H9 (cell line): ENCODE data around the gene MMRN2. TPM values are rescaled to one million over a fixed set of nuclear protein-coding genes. Genes with fewer than 3 reads are reported as not detected.

Experiments used
- DNase-seq: peaks from one replicate; pipeline ENCODE4 v3.0.0-alpha.2; 2017
- H2AFZ ChIP-seq: one replicate; pipeline ENCODE4 v1.6.1; 2013; ENCODE audit warnings: mild to moderate bottlenecking, low read length, control low read depth, moderate library complexity
- H2AK5ac ChIP-seq: 2 replicates; pipeline ENCODE4 v1.6.1; 2013; ENCODE audit warnings: low read length, control low read depth, mixed read lengths; ENCODE audit not compliant: insufficient read length
- H2BK120ac ChIP-seq: one replicate; pipeline ENCODE4 v1.6.1; 2013; ENCODE audit warnings: low read depth, mild to moderate bottlenecking, low read length, control low read depth, inconsistent platforms; ENCODE audit not compliant: poor library complexity, severe bottlenecking
- H2BK12ac ChIP-seq: 2 replicates; pipeline ENCODE4 v1.6.1; 2013; ENCODE audit warnings: low read length, control low read depth, mixed read lengths, low read depth; ENCODE audit not compliant: insufficient read length
- H2BK15ac ChIP-seq: 2 replicates; pipeline ENCODE4 v1.6.1; 2013; ENCODE audit warnings: low read depth, low read length, control low read depth
- H2BK20ac ChIP-seq: one replicate; pipeline ENCODE4 v1.6.1; 2013; ENCODE audit warnings: low read depth, mild to moderate bottlenecking, low read length, control low read depth, inconsistent platforms; ENCODE audit not compliant: poor library complexity, severe bottlenecking
- H2BK5ac ChIP-seq: 2 replicates; pipeline ENCODE4 v1.6.1; 2013; ENCODE audit warnings: low read length, control low read depth, mixed read lengths; ENCODE audit not compliant: insufficient read length
- H3K14ac ChIP-seq: 2 replicates; pipeline ENCODE4 v1.6.1; 2013; ENCODE audit warnings: low read length, control low read depth; ENCODE audit not compliant: insufficient read depth
- H3K18ac ChIP-seq: 2 replicates; pipeline ENCODE4 v1.6.1; 2013; ENCODE audit warnings: low read depth, mild to moderate bottlenecking, mixed read lengths, low read length, control low read depth; ENCODE audit not compliant: insufficient read length
- H3K23ac ChIP-seq: 2 replicates; pipeline ENCODE4 v1.6.1; 2013; ENCODE audit warnings: low read length, control low read depth, mixed read lengths, low read depth; ENCODE audit not compliant: insufficient read length
- H3K23me2 ChIP-seq: 2 replicates; pipeline ENCODE4 v1.6.1; 2013; ENCODE audit warnings: low read depth, mild to moderate bottlenecking, mixed read lengths, low read length, control low read depth; ENCODE audit not compliant: insufficient read length, poor library complexity, severe bottlenecking
- H3K27ac ChIP-seq: 2 replicates; pipeline ENCODE4 v1.5.1; 2013; ENCODE audit warnings: low read length, control low read depth, mixed read lengths, low read depth; ENCODE audit not compliant: insufficient read length
- H3K27me3 ChIP-seq: 2 replicates; pipeline ENCODE4 v1.6.1; 2013; ENCODE audit warnings: low read length, control low read depth, inconsistent platforms; ENCODE audit not compliant: insufficient read depth
- H3K4ac ChIP-seq: 2 replicates; pipeline ENCODE4 v1.6.1; 2013; ENCODE audit warnings: low read depth, mild to moderate bottlenecking, control low read depth, inconsistent platforms, low read length, moderate library complexity
- H3K4me1 ChIP-seq: 2 replicates; pipeline ENCODE4 v1.6.1; 2013; ENCODE audit warnings: low read length, control low read depth, inconsistent platforms; ENCODE audit not compliant: insufficient read depth
- H3K4me2 ChIP-seq: 2 replicates; pipeline ENCODE4 v1.6.1; 2013; ENCODE audit warnings: low read length, control low read depth, mixed read lengths; ENCODE audit not compliant: insufficient read length, insufficient read depth
- H3K56ac ChIP-seq: 2 replicates; pipeline ENCODE4 v1.6.1; 2013; ENCODE audit warnings: low read depth, mild to moderate bottlenecking, mixed read lengths, low read length, control low read depth; ENCODE audit not compliant: insufficient read length
- H3K79me1 ChIP-seq: 2 replicates; pipeline ENCODE4 v1.6.1; 2013; ENCODE audit warnings: low read depth, mild to moderate bottlenecking, moderate library complexity, low read length, control low read depth, inconsistent platforms; ENCODE audit not compliant: insufficient read depth, poor library complexity, severe bottlenecking
- H3K79me2 ChIP-seq: 2 replicates; pipeline ENCODE4 v1.6.1; 2013; ENCODE audit warnings: low read length, control low read depth, inconsistent platforms; ENCODE audit not compliant: insufficient read depth
- H3K9ac ChIP-seq: 2 replicates; pipeline ENCODE4 v1.6.1; 2013; ENCODE audit warnings: low read length, control low read depth, mixed read lengths; ENCODE audit not compliant: insufficient read length; ENCODE audit errors: extremely low read depth
- H3K9me3 ChIP-seq: one replicate; pipeline ENCODE4 v1.6.1; 2013; ENCODE audit warnings: low read depth, low read length, inconsistent platforms; ENCODE audit not compliant: control insufficient read depth
- H3T11ph ChIP-seq: one replicate; pipeline ENCODE4 v1.6.1; 2013; ENCODE audit warnings: mild to moderate bottlenecking, low read length, control low read depth, inconsistent platforms
- H4K20me1 ChIP-seq: one replicate; pipeline ENCODE4 v1.6.1; 2013; ENCODE audit not compliant: control insufficient read depth, insufficient read length, insufficient read depth
- H4K5ac ChIP-seq: 2 replicates; pipeline ENCODE4 v1.6.1; 2013; ENCODE audit warnings: low read depth, mild to moderate bottlenecking, mixed read lengths, low read length, control low read depth; ENCODE audit not compliant: insufficient read length
- H4K8ac ChIP-seq: replicated peaks from 2 replicates; pipeline ENCODE4 v1.6.1; 2013; ENCODE audit warnings: low read length, control low read depth, mixed read lengths, low read depth; ENCODE audit not compliant: insufficient read length
- H4K91ac ChIP-seq: 2 replicates; pipeline ENCODE4 v1.6.1; 2013; ENCODE audit warnings: low read depth, mild to moderate bottlenecking, moderate library complexity, mixed read lengths, low read length, control low read depth; ENCODE audit not compliant: insufficient read length
- H3K27ac Mint-ChIP-seq, 3 experiments: 2 replicates in 2 of 3; 3 replicates in 1 of 3; pipeline ENCODE4 v1.8.0; 2020 to 2021; ENCODE audit warnings: mixed read lengths in 3 of 3, mild to moderate bottlenecking in 1 of 3, moderate library complexity in 1 of 3
- H3K27me3 Mint-ChIP-seq: 2 replicates; pipeline ENCODE4 v1.8.0; 2021; ENCODE audit warnings: low read depth, mild to moderate bottlenecking, moderate library complexity, mixed read lengths
- H3K36me3 Mint-ChIP-seq, 3 experiments: 2 replicates in 2 of 3; 3 replicates in 1 of 3; pipeline ENCODE4 v1.8.0; 2020 to 2021; ENCODE audit warnings: low read depth in 3 of 3, mixed read lengths in 3 of 3; ENCODE audit not compliant: insufficient read depth in 1 of 3
- H3K4me1 Mint-ChIP-seq, 2 experiments: 2 replicates each; pipeline ENCODE4 v1.8.0; 2020; ENCODE audit warnings: mixed read lengths in 2 of 2
- H3K4me3 Mint-ChIP-seq, 2 experiments: 2 replicates in 1 of 2; 3 replicates in 1 of 2; pipeline ENCODE4 v1.8.0; 2020 to 2021; ENCODE audit warnings: mild to moderate bottlenecking in 2 of 2, mixed read lengths in 2 of 2, moderate library complexity in 1 of 2
- H3K9me3 Mint-ChIP-seq, 2 experiments: 2 replicates in 1 of 2; 3 replicates in 1 of 2; pipeline ENCODE4 v1.8.0; 2020; ENCODE audit warnings: mild to moderate bottlenecking in 2 of 2, mixed read lengths in 2 of 2, moderate library complexity in 1 of 2
- CTCF ChIP-seq: fragments of 200-600 bp; sonication (generic); conservative IDR thresholded peaks from 3 replicates; pipeline ENCODE4 v1.8.0; 2021; ENCODE audit warnings: antibody characterized with exemption, mild to moderate bottlenecking
- WGBS: extraction: QIAGEN DNeasy Blood & Tissue Kit; methylation state at CpG from one replicate; pipeline ENCODE4 v1.1.7; 2013; ENCODE audit warnings: missing lambda C conversion rate, low lambda C conversion rate, mixed read lengths; ENCODE audit not compliant: insufficient read length; ENCODE audit errors: extremely low coverage; 5-methylcytosine and 5-hydroxymethylcytosine counted together
- total RNA-seq: library from RNA; stranded (reverse); gene quantifications from 2 replicates; pipeline ENCODE4 v1.2.1, GENCODE V29; 2021

The MMRN2 gene
- total RNA-seq, 1 experiment from 2014 or later, result 1.0 TPM

- peaks cover 10% of the 10 kb centered on the region; the same call in 1 of the 2 replicates for H3K27me3 ChIP-seq
- no peak overlapping the region for H3K14ac ChIP-seq
- TF ChIP-seq CTCF, result no peak
Measured at GRCh38 chr10:86972613-86973380, 15.4 kb upstream of the MMRN2 start.

More at GRCh38 chr10:86972613-86973380, 15.4 kb upstream of the MMRN2 start:
- Histone ChIP-seq H2BK5ac (no peak overlapping the region), H3K23ac (no peak overlapping the region), H3K56ac (no peak overlapping the region), H3K79me2 (no peaks in the 10 kb centered on the region), H3K18ac (no peak overlapping the region), H3K4ac (no peak overlapping the region), H3K79me1 (no peaks in the 10 kb centered on the region), H2BK15ac (no peak overlapping the region), H2AK5ac (no peak overlapping the region), H3K4me2 (no peak overlapping the region), H2BK12ac (no peak overlapping the region), H4K8ac (no peak overlapping the region), H3K9ac (no peak overlapping the region), H2AFZ (no peak overlapping the region), H3K9me3 (no peaks in the 10 kb centered on the region), H3T11ph (no peak overlapping the region), H4K5ac (no peak overlapping the region), H2BK20ac (no peak overlapping the region), H2BK120ac (no peak overlapping the region), H4K20me1 (no peaks in the 10 kb centered on the region), H3K27ac (no peak overlapping the region), H3K4me1 (no peaks in the 10 kb centered on the region; the same call in 1 of the 2 replicates), H3K23me2 (peaks cover 15% of the 10 kb centered on the region), H4K91ac (no peak overlapping the region)
- H3K27me3 Mint-ChIP-seq, result peaks cover 32% of the 10 kb centered on the region
- H3K9me3 Mint-ChIP-seq, result peaks cover 0 to 4% of the 10 kb centered on the region in 2 experiments; a peak in 1 of 5 replicates
- H3K4me1 Mint-ChIP-seq, result peaks cover 21 to 29% of the 10 kb centered on the region in 2 experiments
- WGBS, result no CpG with 5 or more reads among the region's 11 CpGs
- H3K36me3 Mint-ChIP-seq, result peaks cover 0 to 3% (median 0%) of the 10 kb centered on the region in 3 experiments; a peak in 1 of 7 replicates
- no peak overlapping the region for H3K27ac Mint-ChIP-seq
- H3K4me3 Mint-ChIP-seq, result peak overlapping the region; percentile 16 to 22
- DNase-seq, result no peak
